HTERT RPE-1 (cell line): ENCODE measurements around the gene DHRS12.

Source experiments
- in situ Hi-C: fragments of 300-500 bp; cut with MboI; formaldehyde crosslinking; loops from 4 replicates; pipeline ENCODE4 v1.14.3; 2020; ENCODE audit warnings: low sequenced_read_pairs

The DHRS12 gene

DNA sequence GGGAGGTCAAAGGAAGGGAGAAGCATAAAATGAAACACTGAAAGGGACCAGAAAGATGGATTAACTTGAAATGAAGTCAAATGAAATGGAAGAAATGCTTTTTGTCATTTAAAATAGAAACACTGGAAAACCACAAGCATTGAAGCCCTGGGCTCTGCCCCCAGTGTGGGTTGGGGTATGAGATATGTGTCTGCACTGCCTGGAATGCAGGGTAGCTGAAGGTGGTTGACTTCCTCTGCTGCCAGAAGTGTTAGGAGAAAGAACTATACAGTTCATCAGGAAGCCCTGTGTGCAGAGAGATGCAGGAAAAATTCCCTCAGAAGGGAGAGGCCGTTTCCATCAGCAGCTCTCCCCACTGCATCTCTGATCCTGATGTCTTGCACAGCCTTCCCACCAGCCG, 69.2 kb downstream of the DHRS12 start:
- in situ Hi-C loops = no loop called here

GRCh38 chr13:51733374-51734298, 70.3 kb downstream of the DHRS12 start:
- in situ Hi-C loops = no loop called here

GRCh38 chr13:51731759-51732158, 72.2 kb downstream of the DHRS12 start:
- in situ Hi-C loops = no loop called here

GRCh38 chr13:51730927-51731326, 73.0 kb downstream of the DHRS12 start:
- in situ Hi-C loops = no loop called here

DNA sequence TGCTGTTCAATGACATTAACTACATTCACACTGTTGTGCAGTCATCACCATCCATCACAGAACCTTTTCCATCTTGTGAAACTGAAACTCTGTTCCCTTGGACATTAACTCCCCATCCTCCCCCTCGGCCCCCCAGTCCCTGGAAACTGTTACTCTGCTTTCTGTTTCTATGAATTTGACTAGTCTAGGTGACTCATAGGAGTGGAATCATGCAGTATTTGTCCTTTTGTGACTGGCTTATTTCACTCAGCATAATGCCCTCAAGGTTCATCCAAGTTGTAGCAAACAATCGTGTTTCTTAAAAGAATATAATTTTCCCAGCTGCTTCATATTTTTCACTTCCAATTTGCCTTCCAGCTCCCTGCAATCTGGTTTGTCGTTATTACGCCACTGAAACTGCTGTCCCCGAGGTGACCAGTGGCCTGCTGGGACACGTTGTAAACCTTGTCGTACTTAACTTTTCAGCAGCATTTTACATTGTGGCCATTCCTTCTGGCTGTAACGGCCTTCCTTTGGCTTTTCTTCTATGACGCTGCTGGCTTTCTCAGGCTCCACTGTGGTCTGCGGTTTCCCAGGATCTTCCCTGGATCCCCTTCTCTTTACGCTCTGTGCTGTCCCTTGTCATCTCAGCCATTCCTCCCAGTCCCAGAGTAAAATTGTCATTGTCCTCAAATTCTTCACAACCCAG, 74.0 kb downstream of the DHRS12 start:
- in situ Hi-C loops = no loop called here

GRCh38 chr13:51728972-51729371, 75.0 kb downstream of the DHRS12 start:
- in situ Hi-C loops = no loop called here

DNA sequence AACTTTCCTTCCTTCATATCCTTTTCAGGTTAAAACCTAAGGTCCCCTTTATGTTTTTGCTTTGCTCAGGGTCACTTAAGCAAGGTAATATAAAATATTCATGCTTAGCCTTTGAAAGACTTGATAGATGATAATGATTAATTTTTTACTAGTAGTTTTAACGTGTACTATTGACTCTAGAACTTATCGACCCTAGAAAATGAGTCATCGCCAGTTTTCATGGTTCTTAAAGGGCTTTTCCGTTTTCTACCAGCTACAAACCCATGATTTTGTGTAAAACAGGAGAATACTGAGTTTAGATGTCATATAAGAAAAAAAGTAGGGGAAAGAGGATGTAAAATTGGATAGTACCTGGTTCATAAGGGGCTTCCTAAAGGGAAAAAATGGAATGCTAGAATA, 75.7 kb downstream of the DHRS12 start:
- in situ Hi-C loops = no loop called here

DNA sequence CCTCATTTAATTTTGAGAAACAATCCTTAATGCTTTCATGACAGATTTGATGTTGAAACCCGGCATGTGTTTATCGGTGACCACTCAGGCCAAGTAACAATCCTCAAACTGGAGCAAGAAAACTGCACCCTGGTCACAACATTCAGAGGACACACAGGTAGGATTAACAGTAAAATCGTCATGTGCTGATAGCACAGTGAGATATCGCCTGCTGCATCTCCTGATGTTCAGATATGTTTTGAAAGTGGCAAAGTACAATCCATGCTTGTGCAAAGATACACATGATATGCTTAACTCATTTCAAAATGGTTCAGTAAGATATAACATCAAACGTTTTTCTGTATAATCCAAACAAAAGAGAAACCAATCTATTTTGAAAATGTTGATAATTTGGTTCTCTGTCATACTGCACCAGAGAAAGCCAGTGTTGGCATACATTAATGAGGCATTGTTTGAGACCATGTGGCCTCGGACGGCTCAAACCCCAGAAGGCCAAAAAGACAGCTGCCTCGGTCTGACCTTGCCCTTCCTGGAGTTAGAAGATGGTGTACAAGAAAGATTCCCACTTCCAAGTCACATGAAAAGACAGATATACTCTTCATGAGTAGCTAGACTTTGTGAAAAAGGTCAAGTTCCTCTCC, 76.2 kb downstream of the DHRS12 start:
- in situ Hi-C loops = no loop called here

DNA sequence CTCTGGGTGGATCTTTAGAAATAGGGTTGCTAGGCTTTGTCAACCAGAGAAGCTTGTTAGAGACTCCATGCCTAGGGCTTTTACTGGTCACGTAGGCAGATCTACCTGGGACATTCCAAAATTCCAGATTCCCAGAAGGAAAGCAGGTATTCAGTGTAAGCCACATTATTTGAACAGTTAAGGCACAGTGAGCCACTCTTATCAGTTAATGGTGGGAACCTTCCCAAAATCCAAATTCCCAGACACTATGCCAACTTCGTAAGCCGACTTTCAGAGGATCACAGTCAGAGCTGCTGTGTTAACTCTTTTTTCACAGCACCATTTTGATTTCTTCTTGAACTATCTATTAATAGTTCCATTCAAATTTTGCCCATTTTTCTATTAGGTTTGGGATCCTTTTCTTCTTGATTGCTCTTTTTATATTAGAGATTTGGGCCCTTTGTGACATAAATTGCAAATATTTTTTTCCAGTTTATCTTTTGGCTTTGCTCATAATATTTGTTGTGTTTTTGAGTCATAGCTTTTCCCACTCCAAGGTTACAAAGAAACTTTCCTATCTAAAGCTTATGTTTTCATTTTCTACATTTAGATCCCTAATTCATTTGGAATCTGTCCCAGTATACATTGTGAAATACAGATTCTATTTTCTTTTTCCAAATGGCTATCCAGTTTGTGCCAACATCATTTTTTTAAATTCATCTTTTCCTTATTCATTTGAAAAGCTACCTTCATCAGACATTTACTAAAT, 77.3 kb downstream of the DHRS12 start:
- in situ Hi-C loops = no loop called here

DNA sequence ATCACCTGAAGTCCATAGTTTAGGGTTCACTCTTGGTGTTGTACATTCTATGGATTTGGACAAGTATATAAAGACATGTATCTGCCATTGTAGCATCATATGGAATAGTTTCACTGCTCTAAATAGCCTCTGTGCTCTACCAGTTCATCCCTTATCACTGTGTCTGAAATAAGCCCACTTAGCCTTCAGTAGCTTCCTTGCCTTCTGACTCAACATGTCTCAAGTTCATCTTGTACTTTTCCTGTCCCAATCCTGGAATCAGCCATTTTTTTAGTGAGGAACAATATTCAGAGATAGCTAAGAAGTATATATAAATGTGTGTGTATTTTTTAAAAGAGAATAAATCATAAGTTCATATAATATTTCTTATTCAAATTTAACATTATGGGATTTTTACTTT, 79.2 kb downstream of the DHRS12 start:
- in situ Hi-C loops = no loop called here

- in situ Hi-C loops = no loop called here
These were observed 80.4 kb downstream of the DHRS12 start for GRCh38 chr13:51723529-51723928.

DNA sequence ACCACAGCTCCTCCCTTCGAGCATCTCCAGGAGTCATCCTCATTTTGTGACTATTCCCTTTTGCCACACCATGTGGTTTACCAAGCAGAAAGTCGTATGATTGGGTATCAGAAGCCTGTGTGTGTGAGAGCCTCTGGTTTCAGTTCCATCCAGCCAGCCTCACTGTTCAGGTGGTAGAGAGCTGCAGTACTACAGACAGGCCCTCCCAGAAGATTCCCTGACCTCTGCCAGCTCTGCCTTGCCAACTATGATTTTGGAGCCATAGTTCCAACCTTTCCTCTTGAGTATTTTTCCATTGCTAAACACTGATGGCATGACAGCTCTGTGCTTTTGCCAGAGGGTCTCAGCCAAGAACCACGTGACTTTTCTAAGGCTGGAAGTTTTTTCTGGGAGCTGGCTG, 82.5 kb downstream of the DHRS12 start:
- in situ Hi-C loops = no loop called here

GRCh38 chr13:51719394-51719793, 84.6 kb downstream of the DHRS12 start:
- in situ Hi-C loops = no loop called here
